ENCODE data around the gene DMXL2.

The DMXL2 gene

GRCh38 chr15:51524376-51524775 is 98.2 kb downstream of the DMXL2 start:
- Histone ChIP-seq H3K27ac (ENCODE audit: extremely low read depth, low read depth, low read length) (no peak overlapping the region), H3K4me3 (ENCODE audit: low read depth, low read length) (no peak overlapping the region), H3K36me3 (ENCODE audit: control insufficient read depth in 2 of 2, insufficient read depth in 1 of 2, low read length in 2 of 2) (no peaks in the 10 kb centered on the region; a peak in 1 of 3 replicates), H3K9me3 (ENCODE audit: control insufficient read depth, insufficient read depth, low read depth, low read length) (no peaks in the 10 kb centered on the region), H3K4me1 (ENCODE audit: control insufficient read depth, insufficient read depth, low read length) (no peaks in the 10 kb centered on the region)
- POLR2A ChIA-PET, result no interaction called here
- TF ChIP-seq TRIM28 (IDR thresholded peaks at IDR 0.05; ENCODE audit: borderline replicate concordance, low read length) (no peak), WT1 (tag by site-specific recombination; IDR thresholded peaks at IDR 0.05) (no peak), ZNF521 (tag by site-specific recombination; IDR thresholded peaks at IDR 0.05) (no peak), ZFP3 (tag by site-specific recombination; IDR thresholded peaks at IDR 0.05; ENCODE audit: low read depth) (no peak), TCF7L2 (IDR thresholded peaks at IDR 0.05; ENCODE audit: borderline replicate concordance, low read depth, low read length) (no peak), ZNF114 (tag by site-specific recombination; IDR thresholded peaks at IDR 0.05) (no peak), ZNF202 (tag by site-specific recombination; IDR thresholded peaks at IDR 0.05; ENCODE audit: borderline replicate concordance) (no peak), SETDB1 (IDR thresholded peaks at IDR 0.05; ENCODE audit: insufficient read length, low read length) (no peak), ZNF544 (tag by site-specific recombination; IDR thresholded peaks at IDR 0.05) (no peak), ZNF292 (tag by site-specific recombination; IDR thresholded peaks at IDR 0.05; ENCODE audit: borderline replicate concordance, low read depth) (no peak), BCL11A (tag by site-specific recombination; IDR thresholded peaks at IDR 0.05; ENCODE audit: low read depth) (no peak)
- TF ChIP-seq, protein P1, sequence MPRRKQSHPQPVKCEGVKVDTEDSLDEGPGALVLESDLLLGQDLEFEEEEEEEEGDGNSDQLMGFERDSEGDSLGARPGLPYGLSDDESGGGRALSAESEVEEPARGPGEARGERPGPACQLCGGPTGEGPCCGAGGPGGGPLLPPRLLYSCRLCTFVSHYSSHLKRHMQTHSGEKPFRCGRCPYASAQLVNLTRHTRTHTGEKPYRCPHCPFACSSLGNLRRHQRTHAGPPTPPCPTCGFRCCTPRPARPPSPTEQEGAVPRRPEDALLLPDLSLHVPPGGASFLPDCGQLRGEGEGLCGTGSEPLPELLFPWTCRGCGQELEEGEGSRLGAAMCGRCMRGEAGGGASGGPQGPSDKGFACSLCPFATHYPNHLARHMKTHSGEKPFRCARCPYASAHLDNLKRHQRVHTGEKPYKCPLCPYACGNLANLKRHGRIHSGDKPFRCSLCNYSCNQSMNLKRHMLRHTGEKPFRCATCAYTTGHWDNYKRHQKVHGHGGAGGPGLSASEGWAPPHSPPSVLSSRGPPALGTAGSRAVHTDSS (tag by site-specific recombination; IDR thresholded peaks at IDR 0.05), result no peak
- TF ChIP-seq, protein P2, sequence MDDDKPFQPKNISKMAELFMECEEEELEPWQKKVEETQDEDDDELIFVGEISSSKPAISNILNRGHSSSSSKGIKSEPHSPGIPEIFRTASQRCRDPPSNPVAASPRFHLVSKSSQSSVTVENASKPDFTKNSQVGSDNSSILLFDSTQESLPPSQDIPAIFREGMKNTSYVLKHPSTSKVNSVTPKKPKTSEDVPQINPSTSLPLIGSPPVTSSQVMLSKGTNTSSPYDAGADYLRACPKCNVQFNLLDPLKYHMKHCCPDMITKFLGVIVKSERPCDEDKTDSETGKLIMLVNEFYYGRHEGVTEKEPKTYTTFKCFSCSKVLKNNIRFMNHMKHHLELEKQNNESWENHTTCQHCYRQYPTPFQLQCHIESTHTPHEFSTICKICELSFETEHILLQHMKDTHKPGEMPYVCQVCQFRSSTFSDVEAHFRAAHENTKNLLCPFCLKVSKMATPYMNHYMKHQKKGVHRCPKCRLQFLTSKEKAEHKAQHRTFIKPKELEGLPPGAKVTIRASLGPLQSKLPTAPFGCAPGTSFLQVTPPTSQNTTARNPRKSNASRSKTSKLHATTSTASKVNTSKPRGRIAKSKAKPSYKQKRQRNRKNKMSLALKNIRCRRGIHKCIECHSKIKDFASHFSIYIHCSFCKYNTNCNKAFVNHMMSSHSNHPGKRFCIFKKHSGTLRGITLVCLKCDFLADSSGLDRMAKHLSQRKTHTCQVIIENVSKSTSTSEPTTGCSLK (tag by site-specific recombination; IDR thresholded peaks at IDR 0.05), result no peak
- CTCF ChIA-PET, result interaction anchor here (1.2 kb wide), 1 partner anchor 11 kb away, joined by 5 read pairs; no protein-coding TSS in a partner anchor

GRCh38 chr15:51516291-51516690 is 106.3 kb downstream of the DMXL2 start:
- TF ChIP-seq ZNF248 (tag by site-specific recombination; IDR thresholded peaks at IDR 0.05), result no peak
- TF ChIP-seq ZNF133 (tag by site-specific recombination; IDR thresholded peaks at IDR 0.05), result no peak
- no peak for TF ChIP-seq ZNF175 (tag by site-specific recombination; IDR thresholded peaks at IDR 0.05)
- no peak for TF ChIP-seq ZNF768 (tag by site-specific recombination; IDR thresholded peaks at IDR 0.05)
- no peak for TF ChIP-seq ZNF600 (tag by site-specific recombination; IDR thresholded peaks at IDR 0.05)
- no peak for TF ChIP-seq ZSCAN23 (tag by site-specific recombination; IDR thresholded peaks at IDR 0.05)
- no peak for TF ChIP-seq ZNF311 (tag by site-specific recombination; IDR thresholded peaks at IDR 0.05; ENCODE audit: borderline replicate concordance)
- TF ChIP-seq GLIS1 (tag by site-specific recombination; IDR thresholded peaks at IDR 0.05), result no peak
- no peak for TF ChIP-seq ZNF146 (tag by site-specific recombination; IDR thresholded peaks at IDR 0.05)
- Histone ChIP-seq H3K4me3 (ENCODE audit: low read depth, low read length) (no peak overlapping the region), H3K9me3 (ENCODE audit: control insufficient read depth, insufficient read depth, low read depth, low read length) (no peaks in the 10 kb centered on the region), H3K27ac (ENCODE audit: extremely low read depth, low read depth, low read length) (no peak overlapping the region), H3K36me3 (ENCODE audit: control insufficient read depth in 2 of 2, insufficient read depth in 1 of 2, low read length in 2 of 2) (no peaks in the 10 kb centered on the region; a peak in 1 of 3 replicates), H3K4me1 (ENCODE audit: control insufficient read depth, insufficient read depth, low read length) (no peaks in the 10 kb centered on the region)
- ChIA-PET POLR2A (no interaction called here), CTCF (no interaction called here)
